ENCODE data around the gene DSC1. TPM values are rescaled to one million over a fixed set of nuclear protein-coding genes. Genes with fewer than 3 reads are reported as not detected.

Gene DSC1
- total RNA-seq, 1 experiment from 2014 or later: not detected

DNA sequence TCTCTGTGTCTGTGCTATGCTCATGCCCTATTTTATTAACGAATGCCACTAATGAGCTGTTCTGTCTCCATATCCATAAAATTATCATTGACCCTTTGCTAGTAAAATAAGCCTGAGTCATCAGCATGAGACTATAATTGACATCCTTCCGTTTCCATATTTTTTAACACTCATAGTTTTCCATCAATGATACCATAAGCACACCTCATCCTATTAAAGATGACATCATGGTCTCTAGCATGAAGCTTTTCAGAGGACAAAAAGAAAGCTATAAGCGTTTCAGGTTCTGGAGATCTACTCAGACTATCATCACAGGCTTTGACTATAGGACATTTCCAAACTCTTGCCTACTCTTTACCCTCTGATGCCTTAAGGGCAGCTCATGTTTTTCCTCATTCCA lies 59.2 kb downstream of the DSC1 start:
- peak; percentile 47 for DNase-seq (ENCODE audit: low spot score)

- DNase-seq (ENCODE audit: low spot score): peak; percentile 21
Measured at GRCh38 chr18:31102941-31103340, 59.7 kb downstream of the DSC1 start.

- peak; percentile 40 for DNase-seq (ENCODE audit: low spot score)
Measured at GRCh38 chr18:31102025-31102684, 60.5 kb downstream of the DSC1 start, which contains the start of gene DSC2. Gene DSC2 (minus strand): TSS chr18:31102421. CDS start chr18:31101971, 450 bp downstream.

GRCh38 chr18:31101183-31102024 lies 61.3 kb downstream of the DSC1 start:
- DNase-seq (ENCODE audit: low spot score): peak; percentile 40

GRCh38 chr18:31100436-31101182 lies 62.0 kb downstream of the DSC1 start:
- DNase-seq (ENCODE audit: low spot score): peak; percentile 42

GRCh38 chr18:31099450-31100230 lies 63.0 kb downstream of the DSC1 start:
- DNase-seq (ENCODE audit: low spot score): peak; percentile 72

DNA sequence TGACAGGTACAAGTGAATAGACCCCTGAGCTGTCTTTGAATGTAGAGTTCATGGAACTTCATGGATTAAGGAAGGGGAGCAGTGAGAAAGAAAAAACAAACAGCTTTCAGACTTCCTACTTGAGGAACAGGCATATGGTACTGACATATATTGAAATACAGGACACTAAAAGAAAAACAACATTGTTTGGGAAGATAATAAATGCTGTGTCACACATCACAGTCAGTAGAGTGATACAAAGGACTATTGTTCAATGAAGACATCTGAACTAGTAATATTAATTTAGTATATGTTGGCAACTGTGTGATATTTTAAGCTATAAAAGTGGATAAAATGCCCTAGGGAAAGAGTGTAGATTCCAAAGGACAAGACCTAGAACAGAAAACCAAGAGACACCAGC lies 63.8 kb downstream of the DSC1 start:
- no peak for DNase-seq (ENCODE audit: low spot score)

- DNase-seq (ENCODE audit: low spot score): peak; percentile 52
Measured at GRCh38 chr18:31097666-31098065, 65.0 kb downstream of the DSC1 start.

- no peak for DNase-seq (ENCODE audit: low spot score)
Measured at GRCh38 chr18:31093880-31094279, 68.8 kb downstream of the DSC1 start.

DNA sequence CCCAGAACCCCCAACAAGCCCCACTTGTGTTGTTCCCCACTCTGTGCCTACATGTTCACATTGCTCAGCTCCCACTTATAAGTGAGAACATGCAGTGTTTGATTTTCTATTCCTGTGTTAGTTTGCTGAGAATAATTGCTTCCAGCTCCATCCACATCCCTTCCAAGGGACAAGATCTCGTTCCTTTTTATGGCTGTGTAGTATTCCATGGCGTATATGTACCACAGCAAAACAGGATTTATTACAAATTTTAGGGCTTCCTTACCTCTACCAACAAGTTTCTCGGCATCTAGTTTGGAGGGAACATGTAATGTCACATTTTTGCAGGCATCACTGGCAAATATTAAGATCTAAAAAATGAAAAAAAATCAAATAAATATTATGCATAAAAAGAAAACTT lies 69.4 kb downstream of the DSC1 start:
- DNase-seq (ENCODE audit: low spot score): no peak

GRCh38 chr18:31091350-31091749 lies 71.3 kb downstream of the DSC1 start:
- DNase-seq (ENCODE audit: low spot score): no peak

GRCh38 chr18:31088532-31088931 lies 74.1 kb downstream of the DSC1 start:
- no peak for DNase-seq (ENCODE audit: low spot score)

- DNase-seq (ENCODE audit: low spot score): no peak
Measured at GRCh38 chr18:31079973-31080372, 82.7 kb downstream of the DSC1 start.

Other genes with a start within 250 kb of the DSC1 start
- gene DSC3, start 120.1 kb downstream of the DSC1 start, total RNA-seq (2014; rRNA removed; shearing (Covaris generic)): 0.03 TPM in 1 of 2 replicates, not detected in the other
- gene DSC2, start 60.4 kb downstream of the DSC1 start, total RNA-seq (2014; rRNA removed; shearing (Covaris generic)): 4.9 and 5.7 TPM in 2 replicates
- not detected in 2 replicates for gene DSG1, start 155.3 kb upstream of the DSC1 start, total RNA-seq (2014; rRNA removed; shearing (Covaris generic))
- gene DSG4, start 213.9 kb upstream of the DSC1 start, total RNA-seq (2014; rRNA removed; shearing (Covaris generic)): 0.03 and 0.38 TPM in 2 replicates